Mesodermal cell (in vitro differentiated cells): ENCODE data around the gene POTEI.
"Not testable (repeated sequence)": the region's sequence is repeated elsewhere in the genome, so short reads cannot be mapped to it uniquely, and the experiment has no call there.

Source experiments
- H3K27ac ChIP-seq: 2 replicates; pipeline ENCODE4 v1.7.0; 2013; ENCODE audit warnings: mild to moderate bottlenecking, low read depth, low read length, moderate library complexity; ENCODE audit not compliant: severe bottlenecking
- H3K36me3 ChIP-seq: 2 replicates; pipeline ENCODE4 v1.7.1; 2013; ENCODE audit warnings: mild to moderate bottlenecking, low read length, moderate library complexity; ENCODE audit not compliant: control insufficient read depth, insufficient read depth
- H3K4me1 ChIP-seq: one replicate; pipeline ENCODE4 v1.7.1; 2013; ENCODE audit warnings: mild to moderate bottlenecking, low read length; ENCODE audit not compliant: insufficient read depth, control insufficient read depth, poor library complexity, severe bottlenecking
- H3K4me3 ChIP-seq: 2 replicates; pipeline ENCODE4 v1.7.0; 2013; ENCODE audit warnings: low read length, control low read depth, mild to moderate bottlenecking; ENCODE audit not compliant: insufficient read depth, poor library complexity, severe bottlenecking; ENCODE audit errors: extremely low read depth
- H3K9me3 ChIP-seq: 2 replicates; pipeline ENCODE4 v1.7.1; 2013; ENCODE audit warnings: mild to moderate bottlenecking, low read length, moderate library complexity; ENCODE audit not compliant: control insufficient read depth
- WGBS, 2 experiments: methylation state at CpG; one replicate each; pipeline ENCODE4 v1.1.5; 2013; ENCODE audit warnings: missing lambda C conversion rate in 2 of 2; ENCODE audit not compliant: insufficient coverage in 2 of 2; 5-methylcytosine and 5-hydroxymethylcytosine counted together

Gene POTEI

DNA sequence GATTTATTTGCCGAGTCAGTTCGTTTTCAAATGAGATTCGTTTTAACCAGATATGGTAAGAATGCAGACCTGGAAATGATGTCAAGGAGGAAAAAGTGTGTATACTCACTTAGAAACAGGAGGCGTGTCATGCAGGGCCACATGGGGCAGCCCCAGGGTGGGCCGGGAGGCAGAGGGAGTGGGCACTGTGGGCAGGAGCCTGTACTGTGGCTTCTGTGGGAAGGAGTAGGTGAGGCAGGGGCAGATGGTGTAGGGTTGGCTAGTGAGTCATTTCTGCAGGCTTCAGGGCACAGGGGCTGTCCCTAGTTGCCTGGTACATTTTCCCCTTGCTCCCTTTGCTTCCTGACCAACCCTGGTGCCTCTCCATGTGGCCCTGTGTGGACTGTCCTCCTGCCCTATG, 22.1 kb upstream of the POTEI start:
- not testable (repeated sequence) for H3K4me1 ChIP-seq, H3K9me3 ChIP-seq, H3K36me3 ChIP-seq, H3K4me3 ChIP-seq, H3K27ac ChIP-seq
- no CpG with 5 or more reads among the region's 5 CpGs for WGBS, 2 experiments

GRCh38 chr2:130530212-130530611, 21.1 kb upstream of the POTEI start:
- H3K36me3 ChIP-seq, H3K9me3 ChIP-seq, H3K27ac ChIP-seq, H3K4me3 ChIP-seq, H3K4me1 ChIP-seq: not testable (repeated sequence)
- WGBS, 2 experiments = no CpG with 5 or more reads among the region's 4 CpGs

- WGBS, 2 experiments = no CpG with 5 or more reads among the region's 6 CpGs
- H3K4me3 ChIP-seq, H3K36me3 ChIP-seq: not testable (repeated sequence)
Observed at GRCh38 chr2:130529545-130529944, 20.4 kb upstream of the POTEI start.

DNA sequence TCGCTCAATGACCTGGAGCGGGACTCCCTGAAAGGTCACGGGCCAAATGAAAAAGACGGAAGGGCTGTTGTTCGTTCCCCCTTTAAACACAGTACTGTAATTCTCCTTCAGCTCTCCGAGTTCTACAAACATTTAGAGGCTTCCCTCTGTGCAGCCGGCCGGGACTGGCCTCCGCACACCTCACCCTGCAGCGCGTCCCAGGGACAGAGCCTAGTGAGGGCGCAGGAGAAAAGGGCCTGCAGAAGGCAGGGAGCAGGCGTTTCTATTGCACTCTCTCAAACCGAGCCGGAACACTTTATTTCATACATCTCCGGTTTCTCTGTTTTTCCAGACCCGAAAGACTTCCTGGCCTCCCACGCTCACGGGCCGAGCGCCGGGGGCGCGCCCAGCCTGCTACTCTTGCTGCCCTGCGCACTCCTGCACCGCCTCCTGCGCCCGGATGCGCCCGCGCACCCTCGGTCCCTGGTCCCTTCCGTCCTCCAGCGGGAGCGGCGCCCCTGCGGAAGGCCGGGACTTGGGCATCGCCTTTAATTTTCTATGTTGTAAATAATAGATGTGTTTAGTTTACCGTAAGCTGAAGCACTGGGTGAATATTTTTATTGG, 18.3 kb upstream of the POTEI start:
- not testable (repeated sequence) for H3K36me3 ChIP-seq, H3K4me3 ChIP-seq, H3K9me3 ChIP-seq, H3K27ac ChIP-seq, H3K4me1 ChIP-seq
- WGBS, 2 experiments = no CpG with 5 or more reads among the region's 40 CpGs

More at GRCh38 chr2:130529545-130529944, 20.4 kb upstream of the POTEI start:
- not testable (repeated sequence) for H3K27ac ChIP-seq, H3K4me1 ChIP-seq, H3K9me3 ChIP-seq

- H3K9me3 ChIP-seq, H3K27ac ChIP-seq, H3K4me3 ChIP-seq, H3K36me3 ChIP-seq, H3K4me1 ChIP-seq: not testable (repeated sequence)
- no CpG with 5 or more reads among the region's 23 CpGs for WGBS, 2 experiments
Observed at GRCh38 chr2:130522390-130522789, 13.3 kb upstream of the POTEI start.

- H3K4me1 ChIP-seq, H3K27ac ChIP-seq, H3K36me3 ChIP-seq, H3K9me3 ChIP-seq, H3K4me3 ChIP-seq: not testable (repeated sequence)
- no CpG with 5 or more reads among the region's 7 CpGs for WGBS, 2 experiments
Observed at GRCh38 chr2:130520992-130521391, 11.9 kb upstream of the POTEI start, which contains the start of gene CFC1B. CFC1B (plus strand) TSS chr2:130521222; CDS start chr2:130521485, 263 bp downstream.

- H3K4me3 ChIP-seq, H3K4me1 ChIP-seq, H3K27ac ChIP-seq, H3K36me3 ChIP-seq, H3K9me3 ChIP-seq: not testable (repeated sequence)
- WGBS, 2 experiments = no CpG with 5 or more reads among the region's 12 CpGs
Observed at GRCh38 chr2:130518516-130519106, 9.5 kb upstream of the POTEI start.

GRCh38 chr2:130511747-130512451, 2.8 kb upstream of the POTEI start:
- no CpG with 5 or more reads among the region's 17 CpGs for WGBS, 2 experiments
- H3K9me3 ChIP-seq, H3K4me1 ChIP-seq, H3K36me3 ChIP-seq, H3K27ac ChIP-seq, H3K4me3 ChIP-seq: not testable (repeated sequence)

DNA sequence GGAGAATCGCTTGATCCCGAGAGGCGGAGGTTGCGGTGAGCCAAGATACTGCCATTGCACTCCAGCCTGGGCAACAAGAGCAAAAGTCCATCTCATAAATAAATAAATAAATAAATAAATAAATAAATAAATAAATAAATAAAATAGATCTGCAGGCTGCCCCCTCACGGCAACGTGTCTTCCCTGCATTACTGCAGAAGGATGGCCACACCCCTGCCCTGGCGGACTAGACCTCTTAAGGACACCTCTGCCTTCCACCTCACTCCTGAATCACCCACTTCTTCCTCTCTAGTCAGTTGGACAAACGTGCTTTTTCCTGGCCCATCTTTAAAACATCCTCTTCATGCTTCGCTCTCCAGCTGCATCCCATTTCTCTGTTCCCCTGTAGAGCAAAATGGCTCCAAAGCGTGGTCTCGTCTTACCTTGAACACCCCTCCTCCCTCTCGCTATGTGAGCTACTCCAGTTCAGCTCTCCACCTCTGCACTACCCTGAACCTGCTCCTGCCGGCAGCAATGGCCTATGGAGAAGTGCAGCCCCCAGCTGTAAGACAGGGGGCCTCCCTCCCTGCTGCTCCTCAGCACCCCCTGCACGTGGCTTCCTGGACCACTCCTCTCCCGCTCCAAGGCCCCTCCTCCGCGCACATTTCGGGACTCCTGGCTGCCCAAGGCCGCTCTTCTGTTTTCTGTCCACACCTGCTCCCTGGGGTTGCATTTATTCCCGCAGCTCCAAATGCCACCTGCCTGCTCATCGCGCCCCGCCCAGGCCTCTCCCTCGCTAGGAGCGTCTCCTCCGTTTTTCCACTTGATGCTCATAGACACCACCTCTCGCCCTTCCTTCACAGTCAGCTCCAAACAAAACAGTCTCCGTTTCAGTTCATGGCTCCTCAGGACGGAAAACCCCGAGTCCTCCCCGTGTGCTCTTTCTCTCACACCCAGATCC, 1.9 kb upstream of the POTEI start:
- WGBS, 2 experiments = no CpG with 5 or more reads among the region's 31 CpGs
- H3K27ac ChIP-seq, H3K9me3 ChIP-seq, H3K4me3 ChIP-seq, H3K4me1 ChIP-seq, H3K36me3 ChIP-seq: not testable (repeated sequence)

DNA sequence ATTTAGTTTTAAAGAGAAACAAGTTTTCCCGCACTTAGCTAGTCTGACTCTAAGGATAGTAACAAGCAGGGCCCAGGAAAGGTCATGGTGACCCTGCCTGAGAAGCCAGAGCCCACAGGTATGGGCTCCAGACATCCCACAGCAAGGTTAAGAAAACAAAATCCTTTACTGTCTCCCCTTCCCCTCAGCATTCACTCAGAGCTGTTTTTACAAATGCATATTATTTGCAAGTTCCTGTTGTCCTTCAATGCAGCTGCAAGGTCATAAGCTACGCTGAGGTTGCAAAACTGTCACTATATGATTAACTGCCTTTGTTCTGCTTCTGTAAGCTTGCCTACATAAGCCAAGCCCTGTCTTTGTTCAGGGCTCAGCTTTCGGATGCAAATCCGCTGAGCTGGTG, 18.1 kb downstream of the POTEI start:
- not testable (repeated sequence) for H3K9me3 ChIP-seq, H3K36me3 ChIP-seq, H3K4me1 ChIP-seq, H3K4me3 ChIP-seq, H3K27ac ChIP-seq
- WGBS, 2 experiments = no CpG with 5 or more reads among the region's 4 CpGs
